IMR-90 (cell line): ENCODE measurements around the gene MZB1. TPM values are rescaled to one million over a fixed set of nuclear protein-coding genes. Genes with fewer than 3 reads are reported as not detected.

Experiments
- ATAC-seq: fragments of 200-7000 bp; cut with Tn5 transposase; 2 replicates; pipeline ENCODE4 v1.9.1; 2020; ENCODE audit warnings: low read depth, mild to moderate bottlenecking, moderate library complexity
- BruUV-seq: library from RNA; stranded (reverse); fragments of 400-500 nt; replicated peaks from 2 replicates; lab custom pipeline; 2021; lab: Mats Ljungman, UMichigan
- CTCF ChIA-PET: fragments of 300-600 bp; formaldehyde crosslinking; extraction: SDS; loops from one replicate; lab custom pipeline; 2021; ENCODE audit warnings: antibody characterized with exemption; lab: Yijun Ruan, JAX
- POLR2A ChIA-PET: fragments of 300-600 bp; sonication (Branson Sonifier 250); formaldehyde crosslinking; loops from one replicate; lab custom pipeline; 2022; ENCODE audit warnings: antibody characterized with exemption; ENCODE audit not compliant: unreplicated experiment; lab: Charles Lee
- DNase-seq: peaks from one replicate; pipeline ENCODE4 v3.0.0; 2013
- H2AFZ ChIP-seq: replicated peaks from 2 replicates; pipeline ENCODE3; 2013; ENCODE audit warnings: low read length, mild to moderate bottlenecking; ENCODE audit not compliant: poor library complexity
- H2AK5ac ChIP-seq: 2 replicates; pipeline ENCODE4 v1.6.1; 2013; ENCODE audit warnings: low read depth, low read length, inconsistent platforms
- H2AK9ac ChIP-seq: replicated peaks from 2 replicates; pipeline ENCODE3; 2013; ENCODE audit warnings: mild to moderate bottlenecking, low read depth, low read length, moderate library complexity; ENCODE audit not compliant: poor library complexity
- H2BK120ac ChIP-seq: 2 replicates; pipeline ENCODE4 v1.6.1; 2013; ENCODE audit warnings: low read depth, low read length, inconsistent platforms
- H2BK15ac ChIP-seq: 3 replicates; pipeline ENCODE4 v1.6.1; 2013; ENCODE audit warnings: low read depth, low read length, inconsistent platforms
- H2BK20ac ChIP-seq: 2 replicates; pipeline ENCODE4 v1.6.1; 2013; ENCODE audit warnings: low read depth, mild to moderate bottlenecking, inconsistent platforms, low read length, moderate library complexity
- H2BK5ac ChIP-seq: 2 replicates; pipeline ENCODE4 v1.6.1; 2013; ENCODE audit warnings: mild to moderate bottlenecking, low read depth, low read length, inconsistent platforms; ENCODE audit not compliant: poor library complexity, severe bottlenecking
- H3K14ac ChIP-seq: replicated peaks from 2 replicates; pipeline ENCODE4 v1.6.1; 2013; ENCODE audit warnings: low read depth, low read length, inconsistent platforms
- H3K18ac ChIP-seq: 2 replicates; pipeline ENCODE4 v1.6.1; 2013; ENCODE audit warnings: low read depth, low read length, control low read depth
- H3K23ac ChIP-seq: 2 replicates; pipeline ENCODE4 v1.6.1; 2013; ENCODE audit warnings: low read depth, low read length, inconsistent platforms
- H3K27ac ChIP-seq: 2 replicates; pipeline ENCODE4 v1.5.1; 2013; ENCODE audit warnings: mild to moderate bottlenecking, control low read depth, low read length; ENCODE audit not compliant: insufficient read depth
- H3K27me3 ChIP-seq: 2 replicates; pipeline ENCODE4 v1.6.1; 2013; ENCODE audit warnings: low read length; ENCODE audit not compliant: control insufficient read depth, insufficient read depth
- H3K36me3 ChIP-seq: 2 replicates; pipeline ENCODE4 v1.6.1; 2013; ENCODE audit warnings: low read length, mixed read lengths; ENCODE audit not compliant: control insufficient read depth, insufficient read depth
- H3K4ac ChIP-seq: 2 replicates; pipeline ENCODE4 v1.6.1; 2013; ENCODE audit warnings: low read depth, low read length, inconsistent platforms
- H3K4me1 ChIP-seq: 2 replicates; pipeline ENCODE4 v1.6.1; 2013; ENCODE audit warnings: low read length, mixed read lengths; ENCODE audit not compliant: control insufficient read depth, insufficient read depth
- H3K4me2 ChIP-seq: 2 replicates; pipeline ENCODE4 v1.6.1; 2013; ENCODE audit warnings: low read depth, mild to moderate bottlenecking, control low read depth, low read length, moderate library complexity
- H3K4me3 ChIP-seq: 2 replicates; pipeline ENCODE4 v1.5.1; 2013; ENCODE audit warnings: low read depth, mild to moderate bottlenecking, control low read depth, low read length, moderate library complexity; ENCODE audit not compliant: insufficient read depth
- H3K56ac ChIP-seq: 2 replicates; pipeline ENCODE4 v1.6.1; 2013; ENCODE audit warnings: low read length, inconsistent platforms; ENCODE audit not compliant: insufficient read depth; ENCODE audit errors: extremely low read depth
- H3K79me1 ChIP-seq, 2 experiments: 2 replicates each; pipeline ENCODE4 v1.6.1; 2013; ENCODE audit warnings: low read length in 2 of 2, inconsistent platforms in 1 of 2, low read depth in 1 of 2
- H3K9ac ChIP-seq: 2 replicates; pipeline ENCODE4 v1.6.1; 2013; ENCODE audit warnings: low read depth, low read length, control low read depth
- H3K9me1 ChIP-seq: 2 replicates; pipeline ENCODE4 v1.6.1; 2013; ENCODE audit warnings: low read length, inconsistent platforms; ENCODE audit not compliant: insufficient read depth
- H3K9me3 ChIP-seq: 2 replicates; pipeline ENCODE4 v1.6.1; 2013; ENCODE audit warnings: low read length; ENCODE audit not compliant: control insufficient read depth, insufficient read depth
- H4K20me1 ChIP-seq: 2 replicates; pipeline ENCODE4 v1.6.1; 2013; ENCODE audit warnings: low read length, inconsistent platforms; ENCODE audit not compliant: insufficient read depth
- H4K5ac ChIP-seq: 2 replicates; pipeline ENCODE4 v1.6.1; 2013; ENCODE audit warnings: mild to moderate bottlenecking, low read depth, low read length, control low read depth
- H4K8ac ChIP-seq, 2 experiments: 2 replicates each; pipeline ENCODE4 v1.6.1; 2013; ENCODE audit warnings: low read depth in 2 of 2, low read length in 2 of 2, control low read depth in 1 of 2, inconsistent platforms in 1 of 2
- H4K91ac ChIP-seq: 2 replicates; pipeline ENCODE4 v1.6.1; 2013; ENCODE audit warnings: low read depth, low read length, inconsistent platforms; ENCODE audit not compliant: insufficient read depth
- BHLHE40 ChIP-seq: fragments of 150-350 bp; IDR thresholded peaks from 2 replicates; pipeline ENCODE4 v1.6.1; 2016; ENCODE audit warnings: mild to moderate bottlenecking, low read depth, low read length
- FOS ChIP-seq: fragments of 150-350 bp; IDR thresholded peaks from 2 replicates; pipeline ENCODE4 v1.6.1; 2016; ENCODE audit warnings: low read depth, low read length
- MAZ ChIP-seq: IDR thresholded peaks from 2 replicates; pipeline ENCODE4 v1.6.1; 2012; ENCODE audit warnings: low read depth, mild to moderate bottlenecking, low read length, improper control_type of control experiment, moderate library complexity, borderline replicate concordance
- MXI1 ChIP-seq: IDR thresholded peaks from 2 replicates; pipeline ENCODE4 v1.6.1; 2012; ENCODE audit warnings: low read depth, mild to moderate bottlenecking, low read length, moderate library complexity, borderline replicate concordance
- NFE2L2 ChIP-seq: fragments of 150-350 bp; IDR thresholded peaks from 2 replicates; pipeline ENCODE4 v1.6.1; 2016; ENCODE audit warnings: low read depth, mild to moderate bottlenecking, low read length
- POLR2A ChIP-seq: IDR thresholded peaks from 2 replicates; pipeline ENCODE4 v1.6.1; 2012; ENCODE audit warnings: mild to moderate bottlenecking, low read depth, low read length
- RAD21 ChIP-seq: IDR thresholded peaks from 2 replicates; pipeline ENCODE4 v1.6.1; 2012; ENCODE audit warnings: low read length, improper control_type of control experiment
- RCOR1 ChIP-seq: IDR thresholded peaks from 2 replicates; pipeline ENCODE4 v1.6.1; 2012; ENCODE audit warnings: mild to moderate bottlenecking, low read length, improper control_type of control experiment; ENCODE audit not compliant: insufficient replicate concordance
- SMC3 ChIP-seq: fragments of 150-350 bp; IDR thresholded peaks from 2 replicates; pipeline ENCODE4 v1.6.1; 2016; ENCODE audit warnings: low read depth, mild to moderate bottlenecking, antibody characterized with exemption, low read length, moderate library complexity
- WGBS, 2 experiments: methylation state at CpG; one replicate each; pipeline versions ENCODE4 v1.1.5 to v1.1.7; 2013; ENCODE audit warnings: missing lambda C conversion rate in 2 of 2; ENCODE audit not compliant: insufficient read length in 1 of 2; ENCODE audit errors: extremely low coverage in 2 of 2; 5-methylcytosine and 5-hydroxymethylcytosine counted together
- dilution Hi-C: fragments of 300-500 bp; cut with HindIII; formaldehyde crosslinking; loops from one replicate; pipeline ENCODE4 v1.14.3; 2018; ENCODE audit warnings: low sequenced_read_pairs; ENCODE audit not compliant: unreplicated experiment
- in situ Hi-C: fragments of 300-500 bp; cut with MboI; formaldehyde crosslinking; loops from 3 replicates; pipeline ENCODE4 v1.14.3; 2019; ENCODE audit warnings: low sequenced_read_pairs, inconsistent platforms, mixed read lengths
- intact Hi-C: fragments of 100-400 bp; cut with micrococcal nuclease; formaldehyde crosslinking; loops from 2 replicates; pipeline ENCODE4 v1.10.0; 2022
- polyA plus RNA-seq, 3 experiments: library from polyadenylated mRNA; depleted of rRNA; stranded (reverse); fragments of >200 nt; gene quantifications; 2 replicates each; pipeline ENCODE4 v1.2.3, GENCODE V29; 2012; ENCODE audit warnings: low replicate concordance in 1 of 3
- total RNA-seq: library from RNA; depleted of rRNA; stranded (reverse); fragments of >200 nt; gene quantifications from 2 replicates; pipeline ENCODE4 v1.2.3, GENCODE V29; 2012
- TF ChIP-seq, protein P1 (sequence below): fragments of 150-350 bp; IDR thresholded peaks from 2 replicates; pipeline ENCODE4 v1.6.1; 2016; ENCODE audit warnings: low read depth, mild to moderate bottlenecking, low read length, moderate library complexity, borderline replicate concordance
- TF ChIP-seq, protein P2 (sequence below): fragments of 150-350 bp; IDR thresholded peaks from 2 replicates; pipeline ENCODE4 v1.6.1; 2017; ENCODE audit warnings: mild to moderate bottlenecking, antibody characterized with exemption, low read length, low read depth

Gene MZB1
- total and polyA plus RNA-seq, 2 of the 4 experiments (the other 2 are of a cell fraction) = not detected

DNA sequence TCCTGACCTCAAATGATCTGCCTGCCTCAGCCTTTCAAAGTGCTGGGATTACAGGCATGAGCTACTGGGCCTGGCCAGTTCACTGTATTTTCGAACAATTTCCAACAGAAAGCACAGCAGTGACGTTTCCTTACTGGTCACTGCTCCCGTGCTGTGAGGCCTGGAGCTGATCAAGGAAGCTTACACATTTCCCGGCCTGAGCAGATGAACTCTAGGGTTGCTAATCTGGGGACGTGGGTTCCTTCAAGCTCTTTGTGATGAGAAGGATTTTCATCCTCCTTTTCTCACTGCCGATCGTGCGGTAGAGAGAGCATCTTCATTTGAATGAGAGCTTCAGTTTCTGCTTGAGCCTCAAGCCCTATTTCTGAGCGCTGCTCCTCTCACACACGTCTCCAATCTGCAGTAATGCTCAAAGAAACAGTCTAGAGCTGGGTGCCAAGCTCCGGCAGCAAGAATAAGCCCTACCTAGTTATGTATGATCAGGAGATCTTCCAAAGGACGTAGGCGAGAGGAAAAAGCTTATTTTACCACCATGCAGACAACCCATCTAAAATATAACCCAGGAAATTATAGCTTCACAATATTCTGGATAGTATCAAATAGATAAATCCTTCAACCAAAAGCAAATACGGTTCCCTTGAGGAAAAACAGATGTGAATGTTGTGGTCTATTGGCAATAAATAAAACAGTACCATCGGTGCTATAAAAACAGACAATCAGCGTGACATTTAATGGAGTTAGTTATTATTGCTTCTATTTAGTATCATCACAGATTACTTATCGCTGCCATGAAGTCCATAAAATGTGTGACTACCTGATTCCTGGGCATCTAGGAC, 21.5 kb upstream of the MZB1 start:
- H3K27ac ChIP-seq = no peak overlapping the region
- H3K79me1 ChIP-seq = no peaks in the 10 kb centered on the region
- no peaks in the 10 kb centered on the region for H3K9me3 ChIP-seq
- H3K4ac ChIP-seq = no peak overlapping the region
- ATAC-seq (no peak), DNase-seq (no peak)
- H4K20me1 ChIP-seq = no peaks in the 10 kb centered on the region
- no peak overlapping the region for H3K56ac ChIP-seq
- POLR2A ChIA-PET = no interaction called here
- H2AK9ac ChIP-seq = no peak overlapping the region
- no peaks in the 10 kb centered on the region for H3K9me1 ChIP-seq
- no peak overlapping the region for H3K23ac ChIP-seq
- TSS peak; percentile 37 for BruUV-seq
- H3K4me1 ChIP-seq = peaks cover 2% of the 10 kb centered on the region; the same call in 1 of the 2 replicates
- H2BK15ac ChIP-seq = no peak overlapping the region
- intact Hi-C loops = no loop called here
- no peak overlapping the region for H4K8ac ChIP-seq
- no peak overlapping the region for H3K9ac ChIP-seq
- no peak overlapping the region for H2AK5ac ChIP-seq
- whole genome bisulfite sequencing, 2 experiments = 85% methylated on average over 2 of the region's 17 CpGs; no CpG with 5 or more reads in 1 of the 2 experiments
- H3K36me3 ChIP-seq = peaks cover 6% of the 10 kb centered on the region; the same call in 1 of the 2 replicates
- no peak overlapping the region for H2AFZ ChIP-seq
- H4K5ac ChIP-seq = no peak overlapping the region
- H3K4me3 ChIP-seq = no peak overlapping the region
- H2BK120ac ChIP-seq = no peak overlapping the region
- no peaks in the 10 kb centered on the region for H3K27me3 ChIP-seq
- H3K4me2 ChIP-seq = no peak overlapping the region
- no peak overlapping the region for H3K18ac ChIP-seq
- TF ChIP-seq BHLHE40 (no peak), RAD21 (no peak), RCOR1 (no peak), POLR2A (no peak), MAZ (no peak), MXI1 (no peak), SMC3 (no peak), FOS (no peak), NFE2L2 (no peak)
- TF ChIP-seq, protein P1, sequence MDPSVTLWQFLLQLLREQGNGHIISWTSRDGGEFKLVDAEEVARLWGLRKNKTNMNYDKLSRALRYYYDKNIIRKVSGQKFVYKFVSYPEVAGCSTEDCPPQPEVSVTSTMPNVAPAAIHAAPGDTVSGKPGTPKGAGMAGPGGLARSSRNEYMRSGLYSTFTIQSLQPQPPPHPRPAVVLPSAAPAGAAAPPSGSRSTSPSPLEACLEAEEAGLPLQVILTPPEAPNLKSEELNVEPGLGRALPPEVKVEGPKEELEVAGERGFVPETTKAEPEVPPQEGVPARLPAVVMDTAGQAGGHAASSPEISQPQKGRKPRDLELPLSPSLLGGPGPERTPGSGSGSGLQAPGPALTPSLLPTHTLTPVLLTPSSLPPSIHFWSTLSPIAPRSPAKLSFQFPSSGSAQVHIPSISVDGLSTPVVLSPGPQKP = no peak
- TF ChIP-seq, protein P2, sequence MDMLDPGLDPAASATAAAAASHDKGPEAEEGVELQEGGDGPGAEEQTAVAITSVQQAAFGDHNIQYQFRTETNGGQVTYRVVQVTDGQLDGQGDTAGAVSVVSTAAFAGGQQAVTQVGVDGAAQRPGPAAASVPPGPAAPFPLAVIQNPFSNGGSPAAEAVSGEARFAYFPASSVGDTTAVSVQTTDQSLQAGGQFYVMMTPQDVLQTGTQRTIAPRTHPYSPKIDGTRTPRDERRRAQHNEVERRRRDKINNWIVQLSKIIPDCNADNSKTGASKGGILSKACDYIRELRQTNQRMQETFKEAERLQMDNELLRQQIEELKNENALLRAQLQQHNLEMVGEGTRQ = no peak
- dilution Hi-C loops = loop anchor here (25.0 kb wide), 1 partner anchor 101 kb away; no protein-coding TSS in a partner anchor
- H2BK5ac ChIP-seq = no peak overlapping the region
- in situ Hi-C loops = no loop called here
- H3K14ac ChIP-seq = no peak overlapping the region
- H2BK20ac ChIP-seq = no peak overlapping the region
- CTCF ChIA-PET = no interaction called here
- H4K91ac ChIP-seq = no peak overlapping the region
